GM20000 (cell line): Measurements from ENCODE around the gene CHID1.

Experiments
- DNase-seq: peaks from one replicate; pipeline ENCODE4 v3.0.0; 2012; ENCODE audit warnings: low spot score
- CTCF ChIP-seq: IDR thresholded peaks from 2 replicates; pipeline ENCODE4 v1.5.1; 2012; ENCODE audit warnings: mild to moderate bottlenecking, control low read depth; ENCODE audit errors: extremely low read depth, missing control alignments

Gene CHID1

DNA sequence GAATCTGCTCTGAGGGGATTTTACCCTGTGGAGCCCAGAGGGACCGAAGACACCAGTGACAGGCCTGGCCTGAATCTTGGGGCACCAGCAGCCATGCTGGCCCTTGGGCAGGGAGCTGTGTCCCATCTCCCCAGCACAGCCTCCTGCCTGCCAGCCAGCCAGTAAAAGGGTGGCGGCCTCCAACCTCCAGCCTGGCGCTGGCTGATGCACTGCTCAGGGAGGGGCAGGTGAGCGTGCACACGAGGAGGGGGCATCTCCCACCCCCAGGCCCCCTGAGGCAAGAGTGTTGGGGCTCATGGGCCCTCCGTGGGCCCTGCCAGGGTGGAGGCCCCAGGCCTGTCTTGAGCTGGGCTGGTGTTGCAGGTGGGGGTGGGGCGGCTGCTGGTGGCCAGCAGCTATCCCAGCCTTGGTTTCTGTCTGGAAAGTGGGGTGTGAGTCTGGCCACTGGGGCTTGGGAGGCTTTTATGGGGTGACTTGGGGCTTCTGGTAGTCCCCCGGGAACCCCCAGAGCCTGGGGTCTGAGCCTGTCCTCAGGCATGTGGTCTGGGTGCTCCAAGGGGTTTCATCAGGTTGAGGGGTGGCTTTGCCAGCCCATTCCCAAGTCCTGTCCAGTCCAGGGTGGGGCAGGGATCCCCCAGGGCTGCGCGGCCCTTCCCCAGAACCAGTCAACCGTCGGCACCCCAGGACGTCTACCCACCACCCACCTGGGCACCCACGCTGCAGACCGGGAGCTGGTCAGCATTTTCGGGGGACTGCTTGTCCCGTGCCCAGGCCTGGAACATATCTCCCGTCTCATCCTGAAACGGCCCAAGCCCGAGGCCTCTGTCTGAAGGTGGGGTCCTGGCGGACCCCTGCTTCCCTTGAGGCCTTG, 50.1 kb downstream of the CHID1 start:
- TF ChIP-seq CTCF: no peak
- DNase-seq: no peak

DNA sequence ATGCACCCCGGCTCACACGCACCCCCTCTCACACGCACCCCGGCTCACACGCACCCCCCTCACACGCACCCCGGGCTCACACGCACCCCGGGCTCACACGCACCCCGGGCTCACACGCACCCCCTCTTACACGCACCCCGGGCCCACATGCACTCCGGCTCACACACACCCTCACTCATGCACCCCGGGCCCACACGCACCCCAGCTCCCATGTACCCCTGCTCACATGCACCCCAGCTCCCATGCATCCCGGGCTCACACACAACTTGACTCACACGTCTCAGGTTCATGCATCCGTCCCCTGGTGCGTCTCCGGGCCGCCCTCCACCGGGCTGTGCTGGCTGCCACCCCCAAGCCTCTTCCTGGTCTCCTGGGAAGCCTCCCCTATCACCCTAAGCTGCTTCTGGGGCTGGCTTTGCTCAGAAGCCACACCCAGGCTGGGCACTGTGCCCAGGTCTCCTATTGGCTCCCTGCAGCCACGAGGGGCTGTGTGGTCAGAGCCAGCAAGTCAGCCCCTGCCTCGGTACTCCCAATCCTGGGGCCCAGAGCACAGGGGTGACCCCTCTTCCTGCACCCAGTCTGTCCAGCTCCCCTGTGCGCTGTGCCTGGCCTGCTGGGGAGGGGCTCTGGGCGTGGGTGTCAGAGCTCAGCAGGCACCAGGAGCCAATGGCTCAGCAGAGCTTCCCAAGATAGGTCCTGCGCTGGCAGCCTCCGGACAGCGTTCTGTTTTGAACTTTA, 51.0 kb downstream of the CHID1 start:
- no peak for TF ChIP-seq CTCF
- DNase-seq: no peak

GRCh38 chr11:858762-859339, 51.8 kb downstream of the CHID1 start:
- no peak for TF ChIP-seq CTCF
- DNase-seq: no peak

- no peak for TF ChIP-seq CTCF
- DNase-seq: no peak
Observed at GRCh38 chr11:858053-858761, 52.4 kb downstream of the CHID1 start.

DNA sequence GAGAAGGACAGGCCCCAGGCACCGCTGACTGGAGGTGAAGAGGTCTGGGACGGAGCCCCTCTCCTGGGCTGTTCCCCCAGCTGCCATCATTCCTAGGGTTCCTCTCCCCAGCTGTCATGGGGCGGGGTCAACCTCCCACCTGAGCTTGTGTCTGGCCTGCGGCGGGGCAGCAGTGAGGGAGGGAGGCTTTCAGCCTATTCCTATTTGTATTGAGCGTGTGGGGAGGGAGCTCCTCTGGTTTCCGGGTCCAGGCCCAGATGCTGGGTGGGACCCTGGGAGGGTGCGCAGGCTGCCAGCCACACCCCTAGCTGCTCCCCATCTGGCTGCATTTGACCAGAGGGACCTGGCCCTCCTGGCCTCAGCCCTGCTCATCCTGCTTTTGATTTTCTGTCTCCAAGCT, 54.2 kb downstream of the CHID1 start:
- TF ChIP-seq CTCF: no peak
- no peak for DNase-seq

DNA sequence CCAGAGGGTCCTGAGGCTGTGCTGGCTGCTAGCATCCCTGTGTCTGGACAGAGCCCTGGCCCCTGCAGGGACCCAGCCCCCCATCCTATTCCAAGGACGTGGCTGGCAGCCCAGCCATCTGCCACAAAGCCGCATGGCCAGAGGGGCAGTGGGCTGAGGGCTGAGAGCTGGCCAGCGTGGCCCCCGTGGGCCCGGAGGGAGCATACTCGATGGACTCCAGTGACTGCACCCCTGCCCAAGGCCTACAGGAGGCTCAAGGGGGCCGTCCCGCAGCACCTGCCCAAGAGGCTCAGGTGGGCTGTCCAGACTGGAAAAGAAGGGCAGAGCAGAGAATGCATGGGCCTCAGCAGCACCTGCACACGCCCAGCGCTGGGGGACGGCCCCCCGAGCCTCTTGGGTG, 54.8 kb downstream of the CHID1 start:
- DNase-seq: no peak
- TF ChIP-seq CTCF: no peak

GRCh38 chr11:855330-855674, 55.3 kb downstream of the CHID1 start:
- no peak for DNase-seq
- TF ChIP-seq CTCF: no peak
